Panc1 (cell line): ENCODE data around the gene PCSK5. TPM values are rescaled to one million over a fixed set of nuclear protein-coding genes. Genes with fewer than 3 reads are reported as not detected.

Experiments
- ATAC-seq: fragments of 200-7000 bp; cut with Tn5 transposase; 2 replicates; pipeline ENCODE4 v1.9.1; 2020; ENCODE audit warnings: mild to moderate bottlenecking, moderate library complexity
- BruUV-seq: library from RNA; stranded (reverse); fragments of 400-500 nt; replicated peaks from 2 replicates; lab custom pipeline; 2021; lab: Mats Ljungman, UMichigan
- CTCF ChIA-PET: fragments of 300-600 bp; sonication (Branson Sonifier 250); formaldehyde crosslinking; loops from one replicate; lab custom pipeline; 2022; ENCODE audit warnings: antibody characterized with exemption; lab: Charles Lee
- POLR2A ChIA-PET: fragments of 300-600 bp; sonication (Branson Sonifier 250); formaldehyde crosslinking; loops from one replicate; lab custom pipeline; 2022; ENCODE audit warnings: antibody characterized with exemption; lab: Charles Lee
- DNase-seq: peaks from one replicate; pipeline ENCODE4 v3.0.0-alpha.2; 2010; ENCODE audit warnings: low read depth, low spot score
- H3K27ac ChIP-seq: 2 replicates; pipeline ENCODE4 v1.5.1; 2011; ENCODE audit warnings: mild to moderate bottlenecking, low read length, inconsistent platforms
- H3K27me3 ChIP-seq: fragments of 200-500 bp; sonication (Bioruptor generic); 2 replicates; pipeline ENCODE4 v1.6.0; 2014; ENCODE audit warnings: low read length, inconsistent platforms; ENCODE audit not compliant: control insufficient read depth, insufficient read depth
- H3K36me3 ChIP-seq: fragments of 200-500 bp; sonication (Bioruptor generic); 2 replicates; pipeline ENCODE4 v1.5.1; 2014; ENCODE audit warnings: inconsistent platforms, mild to moderate bottlenecking, low read length, moderate library complexity; ENCODE audit not compliant: control insufficient read depth, insufficient read depth
- H3K4me1 ChIP-seq: 2 replicates; pipeline ENCODE4 v1.5.1; 2011; ENCODE audit warnings: inconsistent platforms, mild to moderate bottlenecking, low read length, moderate library complexity; ENCODE audit not compliant: control insufficient read depth, insufficient read depth
- H3K4me3 ChIP-seq, 2 experiments: 2 replicates each; pipeline ENCODE4 v1.5.1; 2011 to 2012; ENCODE audit warnings: low read depth in 2 of 2, low read length in 2 of 2, mild to moderate bottlenecking in 2 of 2, inconsistent platforms in 1 of 2, moderate library complexity in 1 of 2
- H3K9me3 ChIP-seq: fragments of 200-500 bp; sonication (Bioruptor generic); 2 replicates; pipeline ENCODE4 v1.5.1; 2014; ENCODE audit warnings: low read depth, mild to moderate bottlenecking, inconsistent platforms, low read length, moderate library complexity; ENCODE audit not compliant: control insufficient read depth, insufficient read depth
- CTCF ChIP-seq: fragments of 450-650 bp; IDR thresholded peaks from 2 replicates; pipeline ENCODE4 v1.5.1; 2017; ENCODE audit warnings: mild to moderate bottlenecking
- POLR2AphosphoS5 ChIP-seq: IDR thresholded peaks from 2 replicates; pipeline ENCODE4 v1.6.1; 2012; ENCODE audit warnings: mild to moderate bottlenecking, low read depth, low read length, moderate library complexity
- REST ChIP-seq, 2 experiments: IDR thresholded peaks; 2 replicates each; pipeline ENCODE4 v1.6.1; 2011 to 2012; ENCODE audit warnings: low read depth in 2 of 2, control low read depth in 1 of 2, low read length in 1 of 2, mild to moderate bottlenecking in 1 of 2, moderate library complexity in 1 of 2; ENCODE audit not compliant: insufficient read depth in 1 of 2
- SIN3A ChIP-seq: IDR thresholded peaks from 2 replicates; pipeline ENCODE4 v1.6.1; 2012; ENCODE audit warnings: low read depth, mild to moderate bottlenecking, low read length, moderate library complexity, borderline replicate concordance; ENCODE audit not compliant: insufficient read depth
- TCF7L2 ChIP-seq: IDR thresholded peaks from 2 replicates; pipeline ENCODE4 v1.6.1; 2011; ENCODE audit warnings: mild to moderate bottlenecking, low read depth, low read length, inconsistent platforms
- in situ Hi-C: cut with HindIII; loops from 2 replicates; pipeline ENCODE4 v1.10.0; 2016; ENCODE audit warnings: low sequenced_read_pairs, low pct_unique_long_range_greater_than_20kb
- intact Hi-C: fragments of 100-400 bp; cut with micrococcal nuclease; formaldehyde crosslinking; loops from one replicate; pipeline ENCODE4 v1.10.0; 2022; ENCODE audit not compliant: unreplicated experiment
- total RNA-seq: library from RNA; stranded (reverse); gene quantifications from one replicate; pipeline ENCODE4 v1.2.1, GENCODE V29; 2021; ENCODE audit not compliant: unreplicated experiment

The PCSK5 gene
- total RNA-seq, 1 experiment from 2014 or later: 0.21 TPM

- CTCF ChIA-PET: no interaction called here
- in situ Hi-C loops: no loop called here
- POLR2A ChIA-PET: no interaction called here
These were observed 50.6 kb downstream of the PCSK5 start for GRCh38 chr9:75941066-75941465.

GRCh38 chr9:75941577-75942311 lies 51.3 kb downstream of the PCSK5 start:
- POLR2A ChIA-PET: no interaction called here
- H3K27ac ChIP-seq: no peak overlapping the region
- CTCF ChIA-PET: no interaction called here
- intact Hi-C loops (no loop called here), in situ Hi-C loops (no loop called here)
- no peaks in the 10 kb centered on the region for H3K36me3 ChIP-seq
- H3K9me3 ChIP-seq: no peaks in the 10 kb centered on the region
- ATAC-seq (no peak), DNase-seq (no peak)
- no peaks in the 10 kb centered on the region for H3K4me1 ChIP-seq
- BruUV-seq: no TSS peak
- no peaks in the 10 kb centered on the region for H3K27me3 ChIP-seq
- no peak overlapping the region for H3K4me3 ChIP-seq
- TF ChIP-seq REST (IDR thresholded peaks at IDR 0.05; ENCODE audit: insufficient read depth in 1 of 2, low read depth in 2 of 2, low read length in 1 of 2) (no peak), TCF7L2 (no peak), POLR2AphosphoS5 (no peak), SIN3A (no peak), CTCF (no peak)

More at GRCh38 chr9:75941066-75941465, 50.6 kb downstream of the PCSK5 start:
- H3K27ac ChIP-seq: no peak overlapping the region
- H3K27me3 ChIP-seq: no peaks in the 10 kb centered on the region
- DNase-seq (no peak), ATAC-seq (no peak)
- no peaks in the 10 kb centered on the region for H3K36me3 ChIP-seq
- intact Hi-C loops: no loop called here
- TF ChIP-seq TCF7L2 (no peak), SIN3A (no peak), POLR2AphosphoS5 (no peak), REST (IDR thresholded peaks at IDR 0.05; ENCODE audit: insufficient read depth in 1 of 2, low read depth in 2 of 2, low read length in 1 of 2) (no peak), CTCF (no peak)
- BruUV-seq: no TSS peak
- H3K9me3 ChIP-seq: no peaks in the 10 kb centered on the region
- H3K4me3 ChIP-seq: no peak overlapping the region
- no peaks in the 10 kb centered on the region for H3K4me1 ChIP-seq
